Testis (tissue), 3 donors: ENCODE measurements around the gene KIFC3. TPM values are rescaled to one million over a fixed set of nuclear protein-coding genes. Genes with fewer than 3 reads are reported as not detected.

Experiments used
- DNase-seq: peaks from one replicate; pipeline ENCODE4 v3.0.0-alpha.2; 2019
- H3K27ac ChIP-seq, 2 donors: fragments of 200-600 bp; sonication (generic); one replicate each; pipeline ENCODE4 v1.5.1; 2019
- H3K27me3 ChIP-seq: fragments of 200-600 bp; sonication (generic); one replicate; pipeline ENCODE4 v1.5.1; 2019
- H3K36me3 ChIP-seq: fragments of 200-600 bp; sonication (generic); one replicate; pipeline ENCODE4 v1.5.1; 2017; ENCODE audit warnings: low read depth; ENCODE audit errors: missing control alignments
- H3K4me1 ChIP-seq: fragments of 200-600 bp; sonication (generic); one replicate; pipeline ENCODE4 v1.5.1; 2019
- H3K4me3 ChIP-seq, 2 donors: fragments of 200-600 bp; sonication (generic); one replicate each; pipeline ENCODE4 v1.5.1; 2017 to 2019
- H3K9me3 ChIP-seq: fragments of 200-600 bp; sonication (generic); one replicate; pipeline ENCODE4 v1.5.1; 2017
- POLR2A ChIP-seq: fragments of 450-650 bp; IDR thresholded peaks from one replicate; pipeline ENCODE4 v1.6.1; 2017; ENCODE audit warnings: antibody characterized with exemption, mild to moderate bottlenecking, moderate library complexity
- WGBS, 2 donors: methylation state at CpG; one replicate each; pipeline ENCODE4 v1.1.5; 2018; 5-methylcytosine and 5-hydroxymethylcytosine counted together
- intact Hi-C: fragments of 100-400 bp; cut with DNase I; formaldehyde crosslinking; loops from one replicate; pipeline ENCODE4 v1.15.1; 2023; ENCODE audit warnings: low total_unique reads
- polyA plus RNA-seq: library from polyadenylated mRNA; stranded (reverse); fragments of 350-450 nt; fragmentation: Illumina TruSeq; extraction: RNeasy Lipid Tissue Mini Kit (QIAGEN cat#74804); gene quantifications from one replicate; pipeline ENCODE4 v1.2.3, GENCODE V29; 2014; ENCODE audit warnings: low read depth, low replicate concordance; ENCODE audit not compliant: insufficient read depth
- total RNA-seq, 2 donors: library from RNA; depleted of rRNA; stranded (reverse); fragments of >200 nt; gene quantifications; one replicate each; pipeline ENCODE4 v1.2.3, GENCODE V29; 2016
- TF ChIP-seq, protein P1 (sequence below), 3 experiments: fragments of 450-650 bp in 2 of 3; fragments of 200-600 bp in 1 of 3; sonication (generic) in 1 of 3; IDR thresholded peaks; one replicate each; pipeline ENCODE4 v1.5.1; 2016 to 2019; ENCODE audit warnings: antibody characterized with exemption in 3 of 3, mild to moderate bottlenecking in 2 of 3, moderate library complexity in 1 of 3

Gene KIFC3
- total and polyA plus RNA-seq, 3 donors from 2014 or later, result 105 to 185 (median 137) TPM

GRCh38 chr16:57763285-57764005 lies 38.8 kb downstream of the KIFC3 start:
- Histone ChIP-seq H3K4me1 (no peaks in the 10 kb centered on the region), H3K4me3 (no peak overlapping the region), H3K9me3 (no peaks in the 10 kb centered on the region), H3K27ac (no peak overlapping the region), H3K27me3 (no peaks in the 10 kb centered on the region), H3K36me3 (no peaks in the 10 kb centered on the region)
- intact Hi-C loops, result loop anchor here (5.0 kb wide), 1 partner anchor 99 kb away; no protein-coding TSS in a partner anchor
- TF ChIP-seq, protein P1, sequence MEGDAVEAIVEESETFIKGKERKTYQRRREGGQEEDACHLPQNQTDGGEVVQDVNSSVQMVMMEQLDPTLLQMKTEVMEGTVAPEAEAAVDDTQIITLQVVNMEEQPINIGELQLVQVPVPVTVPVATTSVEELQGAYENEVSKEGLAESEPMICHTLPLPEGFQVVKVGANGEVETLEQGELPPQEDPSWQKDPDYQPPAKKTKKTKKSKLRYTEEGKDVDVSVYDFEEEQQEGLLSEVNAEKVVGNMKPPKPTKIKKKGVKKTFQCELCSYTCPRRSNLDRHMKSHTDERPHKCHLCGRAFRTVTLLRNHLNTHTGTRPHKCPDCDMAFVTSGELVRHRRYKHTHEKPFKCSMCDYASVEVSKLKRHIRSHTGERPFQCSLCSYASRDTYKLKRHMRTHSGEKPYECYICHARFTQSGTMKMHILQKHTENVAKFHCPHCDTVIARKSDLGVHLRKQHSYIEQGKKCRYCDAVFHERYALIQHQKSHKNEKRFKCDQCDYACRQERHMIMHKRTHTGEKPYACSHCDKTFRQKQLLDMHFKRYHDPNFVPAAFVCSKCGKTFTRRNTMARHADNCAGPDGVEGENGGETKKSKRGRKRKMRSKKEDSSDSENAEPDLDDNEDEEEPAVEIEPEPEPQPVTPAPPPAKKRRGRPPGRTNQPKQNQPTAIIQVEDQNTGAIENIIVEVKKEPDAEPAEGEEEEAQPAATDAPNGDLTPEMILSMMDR (IDR thresholded peaks at IDR 0.05), result no peak
- TF ChIP-seq POLR2A, result no peak
- 86 to 90% methylated on average over 8 to 12 of the region's 14 CpGs for WGBS, 2 donors
- DNase-seq, result no peak

- 71 to 76% methylated on average over 14 to 15 of the region's 15 CpGs for WGBS, 2 donors
Measured at GRCh38 chr16:57762365-57763040, 39.8 kb downstream of the KIFC3 start.

GRCh38 chr16:57761957-57762356 lies 40.3 kb downstream of the KIFC3 start:
- intact Hi-C loops, result loop anchor here (5.0 kb wide), 1 partner anchor 100 kb away; no protein-coding TSS in a partner anchor
- Histone ChIP-seq H3K4me1 (no peaks in the 10 kb centered on the region), H3K27ac (no peak overlapping the region), H3K27me3 (no peaks in the 10 kb centered on the region), H3K9me3 (no peaks in the 10 kb centered on the region), H3K36me3 (no peaks in the 10 kb centered on the region), H3K4me3 (no peak overlapping the region)
- WGBS, 2 donors, result 92 to 100% methylated on average over 5 to 12 of the region's 12 CpGs
- no peak for TF ChIP-seq POLR2A
- TF ChIP-seq, protein P1 (IDR thresholded peaks at IDR 0.05), result no peak
- no peak for DNase-seq

More at GRCh38 chr16:57762365-57763040, 39.8 kb downstream of the KIFC3 start:
- DNase-seq, result no peak
- no peaks in the 10 kb centered on the region for H3K27me3 ChIP-seq
- H3K4me1 ChIP-seq, result no peaks in the 10 kb centered on the region
- no peaks in the 10 kb centered on the region for H3K9me3 ChIP-seq
- H3K4me3 ChIP-seq, result no peak overlapping the region
- intact Hi-C loops, result loop anchor here (5.0 kb wide), 1 partner anchor 100 kb away; no protein-coding TSS in a partner anchor
- no peaks in the 10 kb centered on the region for H3K36me3 ChIP-seq
- no peak overlapping the region for H3K27ac ChIP-seq
- TF ChIP-seq, protein P1 (IDR thresholded peaks at IDR 0.05), result no peak
- no peak for TF ChIP-seq POLR2A

- DNase-seq, result no peak
- Histone ChIP-seq H3K4me1 (no peaks in the 10 kb centered on the region), H3K27ac (no peak overlapping the region), H3K27me3 (no peaks in the 10 kb centered on the region), H3K9me3 (no peaks in the 10 kb centered on the region), H3K4me3 (no peak overlapping the region), H3K36me3 (no peaks in the 10 kb centered on the region)
- TF ChIP-seq, protein P1 (IDR thresholded peaks at IDR 0.05), result no peak
- TF ChIP-seq POLR2A, result no peak
- 76 to 77% methylated on average over 9 of the region's 9 CpGs for WGBS, 2 donors
- intact Hi-C loops, result loop anchor here (5.0 kb wide), 1 partner anchor 101 kb away; no protein-coding TSS in a partner anchor
Measured at GRCh38 chr16:57761301-57761700, 41.0 kb downstream of the KIFC3 start.
